Fibroblast of villous mesenchyme (primary cell): ENCODE results near the gene EDN2. TPM values are rescaled to one million over a fixed set of nuclear protein-coding genes. Genes with fewer than 3 reads are reported as not detected.

Experiments used
- DNase-seq: peaks from one replicate; pipeline ENCODE4 v3.0.0-alpha.2; 2010; ENCODE audit warnings: low read depth
- H3K4me3 ChIP-seq: 2 replicates; pipeline ENCODE4 v1.5.1; 2011; ENCODE audit warnings: low read depth, mild to moderate bottlenecking, low read length
- total RNA-seq: library from RNA; depleted of rRNA; stranded (reverse); fragments of >200 nt; gene quantifications from 2 replicates; pipeline ENCODE4 v1.2.3, GENCODE V29; 2012
- TF ChIP-seq, protein P1 (sequence below): IDR thresholded peaks from 2 replicates; pipeline ENCODE4 v1.5.1; 2012; ENCODE audit warnings: low read depth, mild to moderate bottlenecking, low read length; ENCODE audit not compliant: insufficient read depth

The EDN2 gene
- total RNA-seq, 1 donor = not detected

DNA sequence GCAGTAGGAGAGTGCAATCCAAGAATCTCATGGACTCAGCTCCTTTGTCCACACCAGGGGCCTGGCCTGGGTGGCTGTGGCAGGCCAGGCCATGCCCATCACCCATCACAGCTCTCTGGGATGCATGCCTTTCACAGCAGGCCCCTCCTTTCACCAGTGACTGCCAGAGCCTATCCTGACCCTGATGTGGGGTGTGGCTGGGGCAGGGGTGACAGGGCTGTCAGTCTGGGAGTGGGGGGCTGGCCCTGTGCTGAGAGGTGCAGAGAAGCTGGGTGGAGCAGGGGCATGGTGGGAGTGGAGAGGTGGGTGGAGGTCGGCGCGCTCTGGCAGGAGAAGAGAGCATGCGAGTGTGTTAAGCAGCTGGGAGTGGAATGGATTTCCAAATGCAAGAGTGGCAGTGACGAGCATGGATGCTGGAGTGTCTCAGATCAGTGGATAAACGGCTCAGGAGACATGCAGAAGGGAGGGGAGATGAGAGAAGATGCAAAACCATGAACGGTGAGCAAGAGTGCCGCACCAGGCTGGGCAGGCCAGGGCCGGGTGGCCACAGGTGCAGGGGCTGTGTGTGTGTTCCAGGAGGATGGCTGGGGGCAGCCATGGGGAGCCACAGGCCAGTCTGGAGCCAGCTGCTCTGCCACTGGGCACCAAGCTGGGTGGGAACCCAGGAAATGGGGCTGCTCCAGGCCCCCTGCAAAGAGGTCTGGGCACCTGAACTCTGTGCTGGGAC lies 39.6 kb upstream of the EDN2 start:
- no peak for DNase-seq
- no peak overlapping the region for H3K4me3 ChIP-seq
- TF ChIP-seq, protein P1, sequence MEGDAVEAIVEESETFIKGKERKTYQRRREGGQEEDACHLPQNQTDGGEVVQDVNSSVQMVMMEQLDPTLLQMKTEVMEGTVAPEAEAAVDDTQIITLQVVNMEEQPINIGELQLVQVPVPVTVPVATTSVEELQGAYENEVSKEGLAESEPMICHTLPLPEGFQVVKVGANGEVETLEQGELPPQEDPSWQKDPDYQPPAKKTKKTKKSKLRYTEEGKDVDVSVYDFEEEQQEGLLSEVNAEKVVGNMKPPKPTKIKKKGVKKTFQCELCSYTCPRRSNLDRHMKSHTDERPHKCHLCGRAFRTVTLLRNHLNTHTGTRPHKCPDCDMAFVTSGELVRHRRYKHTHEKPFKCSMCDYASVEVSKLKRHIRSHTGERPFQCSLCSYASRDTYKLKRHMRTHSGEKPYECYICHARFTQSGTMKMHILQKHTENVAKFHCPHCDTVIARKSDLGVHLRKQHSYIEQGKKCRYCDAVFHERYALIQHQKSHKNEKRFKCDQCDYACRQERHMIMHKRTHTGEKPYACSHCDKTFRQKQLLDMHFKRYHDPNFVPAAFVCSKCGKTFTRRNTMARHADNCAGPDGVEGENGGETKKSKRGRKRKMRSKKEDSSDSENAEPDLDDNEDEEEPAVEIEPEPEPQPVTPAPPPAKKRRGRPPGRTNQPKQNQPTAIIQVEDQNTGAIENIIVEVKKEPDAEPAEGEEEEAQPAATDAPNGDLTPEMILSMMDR = no peak

DNA sequence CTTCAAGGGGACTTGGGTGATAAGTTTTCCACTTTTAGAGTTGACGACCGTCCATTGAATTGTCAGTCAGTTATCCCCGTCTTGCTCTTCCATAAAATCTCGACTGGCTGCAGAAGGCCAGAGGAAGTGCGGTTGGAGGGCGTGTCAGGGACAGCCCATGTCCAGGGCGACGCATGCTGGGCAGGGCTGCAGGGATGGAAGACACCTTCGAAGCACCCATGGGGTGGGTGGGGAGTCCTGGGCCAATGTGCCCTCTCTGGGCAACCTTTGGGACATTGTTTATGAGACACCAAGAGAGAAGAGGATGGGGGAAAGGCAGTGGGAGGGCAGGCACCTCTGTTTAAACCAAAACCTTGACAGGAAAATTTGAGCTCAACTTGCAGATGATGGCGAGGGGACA lies 38.6 kb upstream of the EDN2 start:
- no peak overlapping the region for H3K4me3 ChIP-seq
- no peak for DNase-seq
- TF ChIP-seq, protein P1 = no peak

DNA sequence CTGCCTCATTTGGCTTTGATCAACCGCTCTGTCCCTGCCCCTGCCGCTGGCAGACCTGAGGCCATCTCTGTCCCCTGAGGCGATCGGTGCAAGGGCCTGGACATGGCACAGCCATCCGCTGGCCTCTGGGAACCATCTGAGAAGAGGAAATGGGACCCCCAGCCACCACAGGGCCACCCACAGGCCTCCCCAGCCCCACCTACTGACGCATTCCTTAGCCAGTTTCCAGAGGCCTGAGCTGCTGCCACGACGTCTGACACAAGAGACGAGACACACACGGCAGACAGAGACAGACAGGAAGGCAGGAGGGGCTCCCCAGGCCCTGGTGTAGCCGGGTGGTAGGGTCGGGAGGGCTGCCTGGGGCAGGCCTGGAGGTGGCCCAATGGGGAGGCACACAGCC lies 37.3 kb upstream of the EDN2 start:
- no peak for DNase-seq
- TF ChIP-seq, protein P1 = no peak
- H3K4me3 ChIP-seq = no peak overlapping the region

DNA sequence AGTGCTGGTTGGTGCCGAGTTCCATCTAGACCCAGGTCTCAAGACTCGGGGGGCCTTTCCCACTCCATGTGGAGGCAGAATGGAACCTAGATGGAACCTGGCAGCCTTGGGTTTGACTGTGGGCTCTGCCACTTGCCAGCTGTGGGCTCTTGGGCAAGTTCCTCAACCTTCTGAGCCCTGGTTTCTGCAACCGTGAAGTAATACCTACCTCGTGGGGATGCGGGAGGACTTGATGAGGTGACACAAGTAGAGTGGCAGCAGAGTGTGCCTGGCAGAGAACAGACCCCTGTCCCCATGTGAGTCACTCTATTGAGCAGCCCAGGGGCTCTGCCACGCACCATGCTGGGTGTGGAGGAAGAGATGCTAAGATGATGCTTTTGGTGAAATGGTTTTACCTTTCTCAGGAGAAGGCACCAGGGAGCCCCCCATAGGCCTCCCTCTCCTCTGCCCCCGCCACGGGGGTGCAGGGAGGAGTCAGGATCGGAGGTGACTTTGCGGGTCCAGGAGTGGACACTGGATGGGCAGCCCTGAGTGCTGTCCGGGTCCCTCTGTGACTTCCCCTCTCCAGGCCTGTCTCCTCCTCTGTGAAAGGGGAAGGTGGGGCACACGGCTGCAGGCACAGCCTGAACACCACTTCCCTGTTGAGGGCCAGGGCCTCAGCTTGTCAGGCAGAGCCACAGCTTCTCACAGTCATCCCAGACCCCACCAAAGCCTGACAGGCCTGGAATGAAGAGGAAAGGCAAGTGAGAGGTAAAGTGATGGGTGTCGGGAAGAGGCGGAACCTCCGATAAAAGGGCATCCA lies 36.7 kb upstream of the EDN2 start:
- DNase-seq = no peak
- H3K4me3 ChIP-seq = no peak overlapping the region
- TF ChIP-seq, protein P1 = no peak

DNA sequence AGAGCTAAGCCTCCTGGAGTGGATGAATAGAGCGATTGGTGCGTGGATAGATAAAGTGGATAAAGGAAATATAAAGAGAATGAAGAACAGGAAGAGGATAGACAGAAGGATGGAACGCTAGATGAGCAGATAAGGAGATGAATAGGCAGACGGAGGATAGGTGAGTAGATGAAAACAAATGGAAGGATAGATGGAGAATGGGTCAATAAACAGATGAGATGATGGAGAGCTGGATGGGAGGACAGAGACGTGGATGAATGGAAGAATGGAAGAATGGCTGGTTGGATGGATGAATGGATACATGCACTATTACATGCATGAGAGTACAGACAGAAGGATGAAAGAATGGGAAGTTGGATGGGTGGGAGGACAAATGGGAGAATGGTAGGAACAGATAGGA lies 35.2 kb upstream of the EDN2 start:
- DNase-seq = no peak
- no peak overlapping the region for H3K4me3 ChIP-seq
- TF ChIP-seq, protein P1 = no peak

DNA sequence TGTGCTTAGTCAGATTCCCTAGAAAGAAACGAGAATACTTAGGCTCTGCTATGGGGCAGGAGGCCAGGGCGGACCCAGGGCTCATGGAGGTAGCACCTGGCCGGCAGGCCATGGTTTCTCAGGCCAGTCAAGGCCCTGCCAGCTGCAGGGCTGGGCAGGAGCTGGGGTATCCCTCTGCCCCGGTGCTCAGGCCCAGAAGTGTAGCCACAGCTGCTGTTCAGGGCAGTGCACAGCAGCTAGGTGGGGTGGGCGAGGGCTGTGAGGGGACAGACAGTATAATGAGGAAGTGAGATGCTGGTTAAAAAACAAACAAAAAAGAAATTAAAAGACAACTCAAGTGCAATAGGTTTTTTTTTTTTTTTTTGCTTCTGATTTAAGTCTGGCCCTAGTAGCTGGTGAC lies 34.0 kb upstream of the EDN2 start:
- H3K4me3 ChIP-seq = no peak overlapping the region
- TF ChIP-seq, protein P1 = no peak
- no peak for DNase-seq
